K562 (cell line): ENCODE results near the gene ZNF316. TPM values are rescaled to one million over a fixed set of nuclear protein-coding genes. Genes with fewer than 3 reads are reported as not detected.

Source experiments
- ATAC-seq: fragments of 200-7000 bp; cut with Tn5 transposase; 3 replicates; pipeline ENCODE4 v1.9.1; 2020; ENCODE audit warnings: moderate library complexity
- BruUV-seq: library from RNA; stranded (reverse); fragments of 400-500 nt; replicated peaks from 2 replicates; lab custom pipeline; 2021; lab: Mats Ljungman, UMichigan
- CTCF ChIA-PET: fragments of 300-600 bp; formaldehyde crosslinking; extraction: SDS; loops from one replicate; lab custom pipeline; 2021; ENCODE audit warnings: low intra/inter-chr PET ratio; lab: Yijun Ruan, JAX
- POLR2A ChIA-PET: fragments of 300-600, 350-650 bp; sonication (Branson Sonifier 250); formaldehyde crosslinking; extraction: SDS; loops from one replicate; lab custom pipeline; 2021; ENCODE audit warnings: antibody characterized with exemption, inconsistent platforms; lab: Yijun Ruan, JAX
- DNase-seq, 4 experiments: peaks; one replicate each; pipeline versions ENCODE4 v3.0.0 to v3.0.0-alpha.2; 2011 to 2018; ENCODE audit warnings: low spot score in 3 of 4, mixed read lengths in 3 of 4; ENCODE audit errors: extremely low read depth in 1 of 4
- FAIRE-seq: peaks from 2 replicates; lab custom pipeline; 2011; peaks lifted over from hg19 to GRCh38; lab: Jason Lieb, UNC
- H2AFZ ChIP-seq: 2 replicates; pipeline ENCODE4 v1.6.0; 2011; ENCODE audit warnings: low read depth, low read length, control low read depth, inconsistent platforms
- H3K27ac ChIP-seq: fragments of 200-600 bp; 3 replicates; pipeline ENCODE4 v1.8.0; 2011; ENCODE audit warnings: low read depth, mild to moderate bottlenecking, control low read depth, inconsistent platforms, low read length, moderate library complexity, mixed read lengths; ENCODE audit errors: extremely low read depth
- H3K27me3 ChIP-seq, 2 experiments: fragments of 300-600 bp in 1 of 2; 2 replicates in 1 of 2; 3 replicates in 1 of 2; pipeline versions ENCODE4 v1.6.0 to v1.8.0; 2011; ENCODE audit warnings: inconsistent platforms in 2 of 2, low read length in 2 of 2, mild to moderate bottlenecking in 1 of 2, mixed read lengths in 1 of 2, moderate library complexity in 1 of 2; ENCODE audit not compliant: control insufficient read depth in 2 of 2, insufficient read depth in 2 of 2
- H3K36me3 ChIP-seq: fragments of 300-600 bp; 3 replicates; pipeline ENCODE4 v1.8.0; 2011; ENCODE audit warnings: mild to moderate bottlenecking, low read length, inconsistent platforms; ENCODE audit not compliant: control insufficient read depth, insufficient read depth
- H3K4me1 ChIP-seq, 2 experiments: fragments of 200-600 bp in 1 of 2; replicated peaks in 1 of 2; 2 replicates in 1 of 2; 3 replicates in 1 of 2; pipeline versions ENCODE4 v1.5.1 to v1.8.0; 2011; ENCODE audit warnings: inconsistent platforms in 2 of 2, low read length in 2 of 2, mild to moderate bottlenecking in 1 of 2, mixed read lengths in 1 of 2, moderate library complexity in 1 of 2; ENCODE audit not compliant: control insufficient read depth in 2 of 2, insufficient read depth in 2 of 2
- H3K4me2 ChIP-seq: 2 replicates; pipeline ENCODE4 v1.6.1; 2011; ENCODE audit warnings: low read length, control low read depth, inconsistent platforms, mixed read lengths; ENCODE audit not compliant: insufficient read depth
- H3K4me3 ChIP-seq: fragments of 200-600 bp; sonication (generic), shearing (Covaris generic); 2 replicates; pipeline ENCODE4 v1.5.1; 2016; ENCODE audit warnings: control low read depth, inconsistent platforms
- H3K79me2 ChIP-seq: fragments of 200-600 bp; 3 replicates; pipeline ENCODE4 v1.8.0; 2011; ENCODE audit warnings: low read length, inconsistent platforms; ENCODE audit not compliant: control insufficient read depth, insufficient read depth
- H3K9ac ChIP-seq, 2 experiments: 2 replicates each; pipeline versions ENCODE4 v1.6.0 to v1.6.1; 2011; ENCODE audit warnings: low read depth in 2 of 2, low read length in 2 of 2, control low read depth in 1 of 2, inconsistent platforms in 1 of 2, mild to moderate bottlenecking in 1 of 2, mixed read lengths in 1 of 2; ENCODE audit not compliant: insufficient read depth in 1 of 2
- H3K9me1 ChIP-seq: one replicate; pipeline ENCODE4 v1.6.0; 2011; ENCODE audit warnings: inconsistent platforms, mild to moderate bottlenecking, low read length, moderate library complexity; ENCODE audit not compliant: control insufficient read depth, insufficient read depth
- H3K9me3 ChIP-seq: replicated peaks from 2 replicates; pipeline ENCODE4 v1.5.1; 2011; ENCODE audit warnings: low read depth, low read length, inconsistent platforms; ENCODE audit not compliant: control insufficient read depth, insufficient read depth
- H4K20me1 ChIP-seq: replicated peaks from 2 replicates; pipeline ENCODE4 v1.6.1; 2011; ENCODE audit warnings: low read length, inconsistent platforms, mixed read lengths; ENCODE audit not compliant: control insufficient read depth, insufficient read depth
- ARNT ChIP-seq, 2 experiments: fragments of 450-650 bp; IDR thresholded peaks; 2 replicates each; pipeline ENCODE4 v1.6.1; 2016; ENCODE audit warnings: mild to moderate bottlenecking in 1 of 2
- FOXM1 ChIP-seq, 2 experiments: fragments of 450-650 bp in 1 of 2; sonication (generic) in 1 of 2; formaldehyde crosslinking in 1 of 2; IDR thresholded peaks; 2 replicates each; pipeline versions ENCODE4 v1.6.1 to v1.9.0; 2017 to 2022; ENCODE audit warnings: low read depth in 2 of 2, mild to moderate bottlenecking in 2 of 2, missing genetic modification reagents in 1 of 2, moderate library complexity in 1 of 2
- NR2C1 ChIP-seq, 2 experiments: fragments of 450-650 bp; IDR thresholded peaks; 2 replicates each; pipeline ENCODE4 v1.6.1; 2017; ENCODE audit warnings: mild to moderate bottlenecking in 2 of 2, antibody characterized with exemption in 1 of 2, inconsistent platforms in 1 of 2, missing compliant biosample characterization in 1 of 2, missing genetic modification characterization in 1 of 2
- POLR2G ChIP-seq: fragments of 200-400 bp; formaldehyde crosslinking; IDR thresholded peaks from 2 replicates; pipeline ENCODE4 v1.6.1; 2017; ENCODE audit warnings: low read depth, mild to moderate bottlenecking, antibody characterized with exemption, low read length, moderate library complexity
- RAD51 ChIP-seq: fragments of 450-650 bp; IDR thresholded peaks from 2 replicates; pipeline ENCODE4 v1.7.1; 2016; ENCODE audit warnings: low read depth, mild to moderate bottlenecking, borderline replicate concordance
- RBFOX2 ChIP-seq: fragments of 200-400 bp; formaldehyde crosslinking; IDR thresholded peaks from 2 replicates; pipeline ENCODE4 v1.6.1; 2017; ENCODE audit warnings: low read depth, mild to moderate bottlenecking, low read length, moderate library complexity
- THRAP3 ChIP-seq: fragments of 450-650 bp; IDR thresholded peaks from 2 replicates; pipeline ENCODE4 v1.6.1; 2016; ENCODE audit warnings: mild to moderate bottlenecking, inconsistent platforms, borderline replicate concordance
- WGBS: fragments of 100-300 bp; shearing (Covaris generic); methylation state at CpG from one replicate; pipeline ENCODE4 v1.1.6; 2016; ENCODE audit warnings: low coverage, mixed read lengths; ENCODE audit not compliant: insufficient coverage; ENCODE audit errors: missing lambda C conversion rate; 5-methylcytosine and 5-hydroxymethylcytosine counted together
- in situ Hi-C: fragments of 300-500 bp; cut with MboI; formaldehyde crosslinking; loops from 4 replicates; pipeline ENCODE4 v1.15.0; 2018; ENCODE audit warnings: inconsistent platforms, mixed read lengths
- intact Hi-C: fragments of 100-400 bp; cut with micrococcal nuclease; formaldehyde crosslinking; loops from 2 replicates; pipeline ENCODE4 v1.14.2; 2022
- polyA plus RNA-seq, 8 experiments: library from polyadenylated mRNA; depleted of rRNA in 4 of 8; stranded (reverse) in 5 of 8; unstranded in 3 of 8; fragments of >200 nt; fragmentation: Nextera tagmentation in 2 of 8; fragmentation: Illumina TruSeq in 1 of 8; extraction: Ambion mirVana in 2 of 8; extraction: Trizol in 1 of 8; gene quantifications; 2 replicates each; pipeline versions ENCODE4 v1.2.1 to v1.2.3, GENCODE V29; 2011 to 2014; ENCODE audit warnings: inconsistent platforms in 1 of 8, missing spikeins in 1 of 8
- total RNA-seq, 7 experiments: library from RNA; depleted of rRNA in 6 of 7; stranded (reverse); fragments of >200 nt in 6 of 7; fragmentation: Illumina TruSeq in 2 of 7; extraction: Trizol in 2 of 7; gene quantifications; 2 replicates each; pipeline versions ENCODE4 v1.2.1 to v1.2.3, GENCODE V29; 2011 to 2021; ENCODE audit warnings: low replicate concordance in 1 of 7
- TF ChIP-seq, protein P1 (sequence below): sonication (generic); formaldehyde crosslinking; IDR thresholded peaks from 2 replicates; pipeline ENCODE4 v1.8.1; 2023; ENCODE audit warnings: mild to moderate bottlenecking, missing genetic modification reagents
- TF ChIP-seq, protein P2 (sequence below): fragments of 450-650 bp; IDR thresholded peaks from 2 replicates; pipeline ENCODE4 v1.6.1; 2014; ENCODE audit warnings: low read depth, mild to moderate bottlenecking, moderate library complexity, borderline replicate concordance

Gene ZNF316
- total and polyA plus RNA-seq, 9 of the 15 experiments (the other 6 are each of a cell fraction or from before 2014, with no cell fraction given) = 0.10 to 34.0 (median 8.6) TPM

DNA sequence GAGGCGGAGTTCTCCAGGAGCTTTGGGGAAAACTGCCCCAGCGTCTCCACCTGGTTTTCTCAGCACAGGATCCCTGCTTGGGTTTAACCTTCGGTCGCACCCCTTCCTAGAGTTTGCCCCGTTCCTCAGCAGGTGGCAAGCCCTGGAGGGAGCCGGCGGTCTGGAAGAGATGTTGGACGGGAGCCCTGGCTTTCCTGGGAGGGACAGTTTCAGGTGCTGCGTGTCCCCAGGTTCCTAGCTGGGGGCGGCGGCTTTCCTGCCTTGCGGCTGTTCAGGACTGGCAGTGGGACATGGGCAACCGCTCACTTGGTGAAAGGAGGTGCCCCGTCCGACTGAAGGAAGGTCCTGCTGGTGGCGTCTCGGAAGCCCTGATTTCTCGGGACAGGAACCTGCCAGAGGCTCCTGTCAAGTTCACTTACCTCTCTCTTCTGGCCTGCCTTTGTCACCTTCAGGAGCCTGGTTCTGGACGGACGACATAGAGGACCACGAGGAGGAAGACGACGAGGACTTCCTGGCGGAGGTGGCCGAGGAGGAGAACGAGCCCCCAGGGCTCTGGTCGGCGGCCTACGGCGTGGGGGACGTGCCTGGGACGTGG lies 14.8 kb downstream of the ZNF316 start:
- TF ChIP-seq RBFOX2 (peak; percentile 36), THRAP3 (no peak)
- 0 out of 3 replicates have a peak, but pooled peaks cover 7% of the 10 kb centered on the region for H3K79me2 ChIP-seq
- 99% methylated on average over 15 of the region's 32 CpGs for WGBS
- ChIA-PET CTCF (no interaction called here), POLR2A (no interaction called here)
- H3K36me3 ChIP-seq = peaks cover 71% of the 10 kb centered on the region; the same call in 2 of the 3 replicates
- no peaks in the 10 kb centered on the region for H4K20me1 ChIP-seq
- peaks cover 0 to 6% of the 10 kb centered on the region in 2 experiments; a peak in 2 of 5 replicates for H3K4me1 ChIP-seq
- H3K4me3 ChIP-seq = no peak overlapping the region
- no TSS peak for BruUV-seq
- H2AFZ ChIP-seq = no peak overlapping the region
- in situ Hi-C loops (no loop called here), intact Hi-C loops (no loop called here)
- no peak overlapping the region for H3K4me2 ChIP-seq
- H3K27me3 ChIP-seq = no peaks in the 10 kb centered on the region
- no peaks in the 10 kb centered on the region for H3K9me1 ChIP-seq
- no peak for ATAC-seq
- DNase-seq = peak in 1 of 4 experiments; percentile 10
- no peak overlapping the region for H3K9ac ChIP-seq
- no peak for FAIRE-seq
- H3K9me3 ChIP-seq = peaks cover 12% of the 10 kb centered on the region
- H3K27ac ChIP-seq = no peak overlapping the region

DNA sequence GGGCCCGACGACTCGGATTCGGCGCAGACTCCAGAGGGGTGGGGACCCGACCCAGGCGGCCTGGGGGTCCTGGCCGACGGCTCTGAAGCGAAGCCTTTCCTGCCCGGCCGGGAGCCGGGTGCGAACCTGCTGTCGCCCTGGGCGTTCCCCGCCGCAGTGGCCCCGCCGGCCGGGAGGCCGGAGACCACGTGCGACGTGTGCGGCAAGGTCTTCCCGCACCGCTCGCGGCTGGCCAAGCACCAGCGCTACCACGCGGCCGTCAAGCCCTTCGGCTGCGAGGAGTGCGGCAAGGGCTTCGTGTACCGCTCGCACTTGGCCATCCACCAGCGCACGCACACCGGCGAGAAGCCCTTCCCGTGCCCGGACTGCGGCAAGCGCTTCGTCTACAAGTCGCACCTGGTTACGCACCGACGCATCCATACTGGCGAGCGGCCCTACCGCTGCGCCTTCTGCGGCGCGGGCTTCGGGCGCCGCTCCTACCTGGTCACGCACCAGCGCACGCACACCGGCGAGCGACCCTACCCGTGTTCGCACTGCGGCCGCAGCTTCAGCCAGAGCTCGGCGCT lies 15.4 kb downstream of the ZNF316 start:
- H3K4me2 ChIP-seq = no peak overlapping the region
- TF ChIP-seq RAD51 (no peak), POLR2G (peak; percentile 24; the same call in 1 of the 2 replicates), ARNT (IDR thresholded peaks at IDR 0.05) (no peak), NR2C1 (IDR thresholded peaks at IDR 0.05) (no peak), NR2C1 (tag; IDR thresholded peaks at IDR 0.05) (no peak), FOXM1 (IDR thresholded peaks at IDR 0.05; ENCODE audit: low read depth) (no peak), FOXM1 (CRISPR knock-in tag; IDR thresholded peaks at IDR 0.05; ENCODE audit: low read depth) (no peak)
- TF ChIP-seq, protein P1, sequence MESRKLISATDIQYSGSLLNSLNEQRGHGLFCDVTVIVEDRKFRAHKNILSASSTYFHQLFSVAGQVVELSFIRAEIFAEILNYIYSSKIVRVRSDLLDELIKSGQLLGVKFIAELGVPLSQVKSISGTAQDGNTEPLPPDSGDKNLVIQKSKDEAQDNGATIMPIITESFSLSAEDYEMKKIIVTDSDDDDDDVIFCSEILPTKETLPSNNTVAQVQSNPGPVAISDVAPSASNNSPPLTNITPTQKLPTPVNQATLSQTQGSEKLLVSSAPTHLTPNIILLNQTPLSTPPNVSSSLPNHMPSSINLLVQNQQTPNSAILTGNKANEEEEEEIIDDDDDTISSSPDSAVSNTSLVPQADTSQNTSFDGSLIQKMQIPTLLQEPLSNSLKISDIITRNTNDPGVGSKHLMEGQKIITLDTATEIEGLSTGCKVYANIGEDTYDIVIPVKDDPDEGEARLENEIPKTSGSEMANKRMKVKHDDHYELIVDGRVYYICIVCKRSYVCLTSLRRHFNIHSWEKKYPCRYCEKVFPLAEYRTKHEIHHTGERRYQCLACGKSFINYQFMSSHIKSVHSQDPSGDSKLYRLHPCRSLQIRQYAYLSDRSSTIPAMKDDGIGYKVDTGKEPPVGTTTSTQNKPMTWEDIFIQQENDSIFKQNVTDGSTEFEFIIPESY (CRISPR knock-in tag) = peak; percentile 91
- TF ChIP-seq, protein P2, sequence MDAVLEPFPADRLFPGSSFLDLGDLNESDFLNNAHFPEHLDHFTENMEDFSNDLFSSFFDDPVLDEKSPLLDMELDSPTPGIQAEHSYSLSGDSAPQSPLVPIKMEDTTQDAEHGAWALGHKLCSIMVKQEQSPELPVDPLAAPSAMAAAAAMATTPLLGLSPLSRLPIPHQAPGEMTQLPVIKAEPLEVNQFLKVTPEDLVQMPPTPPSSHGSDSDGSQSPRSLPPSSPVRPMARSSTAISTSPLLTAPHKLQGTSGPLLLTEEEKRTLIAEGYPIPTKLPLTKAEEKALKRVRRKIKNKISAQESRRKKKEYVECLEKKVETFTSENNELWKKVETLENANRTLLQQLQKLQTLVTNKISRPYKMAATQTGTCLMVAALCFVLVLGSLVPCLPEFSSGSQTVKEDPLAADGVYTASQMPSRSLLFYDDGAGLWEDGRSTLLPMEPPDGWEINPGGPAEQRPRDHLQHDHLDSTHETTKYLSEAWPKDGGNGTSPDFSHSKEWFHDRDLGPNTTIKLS = no peak
- TF ChIP-seq, all 486 proteins: peak for 2
- H3K4me3 ChIP-seq = no peak overlapping the region
- FAIRE-seq (no peak), ATAC-seq (no peak), DNase-seq (peak in 2 of 4 experiments; percentile 1 to 21)
- H4K20me1 ChIP-seq = no peaks in the 10 kb centered on the region
- WGBS = 98% methylated on average over 33 of the region's 75 CpGs
- intact Hi-C loops (no loop called here), in situ Hi-C loops (no loop called here)
- H3K4me1 ChIP-seq = peaks cover 0 to 6% of the 10 kb centered on the region in 2 experiments; a peak in 2 of 5 replicates
- no peaks in the 10 kb centered on the region for H3K9me1 ChIP-seq
- no TSS peak for BruUV-seq
- peaks cover 65% of the 10 kb centered on the region; the same call in 2 of the 3 replicates for H3K36me3 ChIP-seq
- no peaks in the 10 kb centered on the region for H3K27me3 ChIP-seq
- H3K27ac ChIP-seq = no peak overlapping the region
- ChIA-PET POLR2A (interaction anchor here (0.6 kb wide), 1 partner anchor 31 kb away, joined by 3 read pairs; no protein-coding TSS in a partner anchor), CTCF (no interaction called here)
- H3K79me2 ChIP-seq = 0 out of 3 replicates have a peak, but pooled peaks cover 4% of the 10 kb centered on the region
- H2AFZ ChIP-seq = no peak overlapping the region
- peaks cover 12% of the 10 kb centered on the region for H3K9me3 ChIP-seq
- H3K9ac ChIP-seq = no peak overlapping the region
